NCI-H510A treated with DMSO at 0.1 percent for 48 hours (cell line): ENCODE results near the gene NUDT4.
A peak's percentile ranks its signal among the peaks of the same experiment; 100 is the strongest.
"Not testable (repeated sequence)": the region's sequence is repeated elsewhere in the genome, so short reads cannot be mapped to it uniquely, and the experiment has no call there.

ENCODE experiments used
- DNase-seq: peaks from one replicate; lab custom pipeline; 2025; lab: John Stamatoyannopoulos, UW

NUDT4 gene

DNA sequence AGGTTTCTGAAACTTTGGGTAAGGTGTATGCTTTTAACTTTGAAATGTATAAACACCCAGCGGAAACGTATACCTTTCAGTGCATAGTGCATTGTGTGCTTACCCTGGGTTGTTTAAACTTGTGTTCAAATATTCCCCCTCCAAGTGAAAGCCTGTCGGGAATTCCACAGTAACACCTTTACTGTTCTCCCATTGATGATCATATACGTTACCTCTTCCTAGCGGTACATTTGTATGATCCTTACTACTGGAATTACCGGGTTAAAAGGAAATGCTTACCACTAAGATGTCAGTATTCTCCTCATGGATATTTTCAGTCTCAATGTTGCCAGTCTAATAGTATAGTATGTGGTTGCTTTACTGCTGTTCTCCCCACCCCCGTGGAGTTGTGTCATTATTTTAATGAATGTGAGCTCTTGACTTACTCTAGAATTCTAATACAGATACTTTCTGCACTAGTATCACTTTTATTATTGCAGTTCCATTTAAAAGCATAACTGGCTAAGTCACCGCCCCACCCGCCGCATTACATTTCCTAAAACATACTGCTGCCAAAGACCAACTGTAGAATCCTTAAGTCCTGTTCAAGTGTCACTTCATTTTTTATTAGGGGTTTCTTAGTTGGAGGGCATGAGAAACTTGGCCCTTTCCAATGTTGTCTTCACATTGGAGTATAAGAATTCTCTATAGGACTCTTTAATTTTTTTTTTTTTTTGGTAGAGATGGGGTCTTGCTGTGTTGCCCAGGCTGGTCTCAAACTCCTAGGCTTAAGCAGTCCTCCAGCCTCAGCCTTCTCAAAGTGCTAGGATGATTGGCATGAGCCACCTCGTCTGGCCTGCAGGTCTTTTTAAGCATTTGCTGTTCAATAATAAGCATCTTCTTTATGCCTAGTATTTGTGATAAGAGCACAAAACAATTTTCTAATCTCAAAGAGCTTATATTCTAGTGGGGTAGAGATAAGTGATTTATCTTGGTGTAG lies 24.9 kb downstream of the NUDT4 start:
- DNase-seq, result no peak

DNA sequence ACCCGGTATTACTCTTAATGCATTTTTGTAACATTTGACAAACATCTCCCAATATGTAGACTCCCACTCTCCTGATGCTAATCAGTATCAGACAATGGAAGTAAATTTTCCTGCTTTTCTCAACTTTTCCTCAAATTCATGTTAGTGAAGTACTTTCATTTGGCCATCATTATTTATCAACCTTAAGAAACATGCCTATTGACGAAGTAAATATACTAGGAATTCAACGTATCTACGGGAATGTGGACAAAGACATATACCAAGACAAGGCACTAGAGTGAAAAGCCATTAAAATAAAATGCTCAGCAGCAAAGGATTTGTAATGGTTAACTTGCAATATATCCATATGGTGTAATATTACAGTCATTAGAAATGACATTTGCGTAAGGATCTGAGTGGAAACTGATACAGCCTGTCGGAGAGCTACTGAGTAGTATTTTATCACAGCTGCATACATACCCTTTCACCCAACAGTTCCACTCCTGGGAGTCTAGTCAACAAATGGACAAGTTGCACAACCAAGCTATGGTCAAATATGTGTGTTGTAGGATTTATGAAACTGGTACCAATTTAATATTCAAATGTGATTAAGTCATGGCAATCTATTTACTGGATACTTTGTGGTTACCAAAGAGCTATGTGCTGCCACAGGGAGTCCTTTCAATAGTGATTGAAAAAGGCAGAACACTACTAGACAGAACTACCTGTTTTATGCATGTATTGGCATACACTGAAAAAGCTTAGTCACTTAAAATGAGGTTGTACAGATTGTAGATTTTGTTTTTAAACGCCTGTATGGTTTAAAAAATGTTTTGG lies 26.5 kb downstream of the NUDT4 start:
- peak; percentile 73 for DNase-seq

DNA sequence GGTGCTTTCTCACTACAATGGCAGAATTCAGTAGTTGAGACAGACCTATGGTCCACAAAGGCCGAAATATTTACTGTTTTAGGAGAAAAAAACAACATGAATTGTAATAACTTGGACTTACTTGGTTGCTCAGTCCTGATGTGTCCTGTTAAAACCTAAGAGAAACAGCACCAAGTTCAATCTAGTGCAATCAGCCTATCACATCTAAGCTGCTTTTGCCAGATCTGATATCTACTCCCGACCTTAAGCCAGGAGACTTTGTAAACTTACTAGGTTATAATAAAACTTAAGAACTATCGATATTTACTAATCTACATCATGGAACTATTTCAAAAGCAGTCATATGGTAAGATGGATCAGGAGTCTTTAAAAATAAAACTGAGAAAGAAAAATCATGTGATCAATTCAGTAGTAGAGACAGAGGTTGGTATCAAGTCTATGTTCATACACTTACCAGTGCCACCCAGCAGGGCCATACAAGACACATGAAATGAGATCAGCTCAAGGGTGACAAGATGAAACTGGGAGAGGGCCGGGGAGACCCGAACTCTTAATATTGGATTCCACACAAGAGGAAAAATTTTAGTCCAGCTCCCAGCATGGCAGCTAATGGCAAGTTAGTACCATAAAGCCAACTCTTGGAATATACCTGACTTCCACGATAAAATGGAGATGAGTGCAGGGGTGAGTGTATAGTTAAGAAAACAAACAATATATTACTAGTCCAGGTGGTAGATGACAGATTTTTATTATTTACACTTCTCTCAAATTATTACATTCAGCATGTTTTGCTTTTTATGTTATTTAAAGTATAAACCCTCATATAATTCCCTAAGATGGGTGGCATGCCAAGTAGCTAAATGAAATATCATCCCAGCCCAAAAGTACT lies 27.5 kb downstream of the NUDT4 start:
- no peak for DNase-seq

DNA sequence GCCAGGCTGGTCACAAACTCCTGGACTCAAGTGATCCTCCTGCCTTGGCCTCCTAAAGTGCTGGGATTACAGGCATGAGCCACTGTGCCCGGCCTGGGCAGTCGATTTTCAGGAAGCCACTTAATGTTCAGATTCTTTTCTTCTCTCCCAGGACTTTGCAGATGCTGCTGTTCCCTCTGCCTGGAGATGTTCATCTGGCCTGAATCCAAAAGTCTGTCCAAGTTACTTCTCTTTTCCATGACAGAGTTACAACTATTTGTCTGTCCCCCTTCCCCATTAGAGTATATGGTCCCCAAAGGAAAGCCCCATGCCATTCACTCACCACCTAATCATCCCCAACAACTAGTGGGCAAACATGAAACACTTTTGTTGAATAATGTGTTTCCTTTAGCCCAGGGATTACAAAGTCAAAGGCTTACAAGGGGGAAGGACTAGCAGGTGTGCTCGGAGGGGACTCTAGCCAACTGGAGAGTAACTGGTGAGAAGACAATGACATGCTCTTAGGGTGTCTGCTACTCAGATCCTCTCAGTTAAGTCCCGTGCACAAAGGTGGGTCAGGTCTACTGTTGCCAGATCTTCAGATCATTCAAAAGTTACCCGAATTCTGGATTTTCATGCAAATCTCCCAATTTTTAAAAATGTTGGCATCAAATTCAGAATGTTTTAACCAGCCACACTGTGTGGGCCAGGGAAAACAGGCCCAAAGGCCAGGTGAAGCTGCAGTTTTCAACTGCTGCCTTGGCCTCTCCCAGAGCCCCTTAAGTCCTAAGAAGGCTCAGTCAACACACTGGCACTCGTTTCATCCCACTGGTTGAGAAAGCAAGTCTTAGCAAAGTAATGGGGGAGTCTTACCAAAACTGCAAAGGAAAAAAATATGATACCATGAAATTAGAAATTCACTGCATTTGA lies 29.6 kb downstream of the NUDT4 start:
- DNase-seq, result no peak

DNA sequence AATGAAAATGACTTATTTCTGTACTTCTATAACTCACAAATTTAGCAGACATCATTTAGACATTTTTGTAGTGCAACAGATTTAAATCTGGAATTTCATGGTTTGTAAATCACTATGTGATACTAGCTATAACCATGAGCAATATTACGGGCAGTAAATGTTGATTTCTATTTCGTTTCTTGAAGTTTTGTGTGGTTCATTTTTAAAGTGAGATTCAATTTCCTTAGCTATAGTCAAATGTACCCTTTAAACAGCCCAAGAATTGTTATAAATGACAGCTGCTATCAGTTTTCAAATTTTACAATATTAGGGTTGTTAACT lies 30.2 kb downstream of the NUDT4 start:
- DNase-seq, result no peak

DNA sequence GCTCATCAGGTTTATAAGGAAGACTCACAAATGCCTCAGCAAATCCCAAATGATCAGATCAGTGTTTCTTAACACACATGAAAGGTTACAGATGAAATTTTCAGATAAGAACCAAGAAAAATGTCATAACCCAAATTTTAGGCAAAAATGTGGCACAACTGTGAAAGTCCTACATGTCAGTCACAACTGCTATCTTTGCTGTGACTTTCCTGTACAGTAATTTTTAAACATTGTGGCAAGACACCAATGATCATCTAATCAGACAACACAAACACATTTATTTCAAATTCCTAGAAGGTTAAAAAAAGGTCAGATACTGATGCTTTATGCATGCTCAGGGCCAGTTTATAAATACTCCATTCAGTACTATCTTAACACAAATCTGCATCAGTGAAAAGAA lies 31.1 kb downstream of the NUDT4 start:
- no peak for DNase-seq

DNA sequence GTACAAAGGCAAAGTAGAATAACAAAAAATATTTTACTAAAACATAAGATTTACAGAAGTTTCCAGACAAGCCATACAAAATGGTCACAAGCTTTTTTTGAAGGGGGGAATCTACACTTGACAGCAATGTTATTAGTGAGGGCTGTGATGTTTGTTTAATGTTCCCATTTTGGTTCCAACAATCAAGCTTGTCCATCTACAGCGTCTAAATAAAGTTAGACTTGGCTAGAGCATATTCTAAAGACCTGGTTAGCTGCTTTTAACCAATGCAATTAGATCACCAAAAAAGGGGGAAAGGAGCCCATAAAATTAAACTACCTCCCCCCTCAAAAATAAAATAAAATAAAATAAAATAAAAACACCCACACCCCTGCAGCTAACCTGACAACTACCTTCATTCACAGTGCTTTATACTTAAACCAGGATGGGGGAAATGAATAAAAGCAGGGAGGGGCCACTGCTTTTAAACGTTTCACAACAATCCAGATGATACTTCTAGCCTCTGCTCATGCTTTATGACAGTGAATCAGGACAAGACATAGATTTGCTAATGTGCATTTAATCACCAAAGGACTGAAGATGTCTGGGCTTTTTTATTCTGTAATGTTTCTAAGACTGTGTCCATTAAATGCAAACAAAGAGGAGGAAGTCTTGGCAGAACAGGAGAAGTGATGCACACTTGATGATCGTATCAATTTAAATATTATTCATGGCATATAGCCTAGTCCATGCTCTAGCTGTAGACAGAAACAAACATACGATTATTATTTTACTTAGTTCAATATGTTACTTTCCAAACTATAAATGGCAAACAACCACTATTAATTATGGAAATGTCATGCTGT lies 31.8 kb downstream of the NUDT4 start:
- not testable (repeated sequence) for DNase-seq

DNA sequence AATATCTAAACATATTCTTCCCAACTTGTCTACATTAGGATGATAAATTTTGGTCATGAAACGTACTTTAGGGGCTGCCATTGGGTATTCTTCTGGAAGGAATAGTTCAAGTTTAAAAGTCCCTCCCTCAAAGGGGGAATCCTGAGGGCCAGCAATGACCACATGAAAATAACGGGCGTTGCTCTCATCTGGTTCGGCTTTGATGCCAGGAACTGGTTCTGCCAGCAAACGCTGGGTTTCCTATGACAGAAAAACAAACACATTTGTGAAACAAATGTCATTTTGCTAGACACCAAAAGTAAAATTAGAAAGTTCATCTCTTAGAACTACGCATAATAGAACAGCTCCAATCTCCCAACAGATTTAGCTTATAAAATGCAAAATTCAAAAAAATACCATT lies 33.3 kb downstream of the NUDT4 start:
- not testable (repeated sequence) for DNase-seq

DNA sequence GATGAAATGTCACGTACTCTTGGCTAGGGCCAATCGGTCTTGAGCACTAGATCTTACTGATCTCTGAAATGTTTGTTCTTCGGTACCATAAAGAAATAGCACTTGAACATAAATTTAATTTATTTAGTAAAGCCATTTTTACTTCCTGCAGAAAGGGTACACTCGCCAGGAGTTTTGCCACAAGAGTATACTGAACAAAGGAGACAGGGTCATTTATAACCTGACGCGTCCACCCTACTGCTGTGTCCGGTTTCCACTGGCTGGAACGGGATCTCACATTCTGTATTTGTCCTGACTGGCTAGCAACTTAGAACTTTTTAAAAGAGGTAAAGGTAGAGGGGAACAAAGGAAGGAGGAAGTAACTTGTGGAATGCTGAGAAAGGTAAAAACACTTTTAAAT lies 34.7 kb downstream of the NUDT4 start:
- not testable (repeated sequence) for DNase-seq

DNA sequence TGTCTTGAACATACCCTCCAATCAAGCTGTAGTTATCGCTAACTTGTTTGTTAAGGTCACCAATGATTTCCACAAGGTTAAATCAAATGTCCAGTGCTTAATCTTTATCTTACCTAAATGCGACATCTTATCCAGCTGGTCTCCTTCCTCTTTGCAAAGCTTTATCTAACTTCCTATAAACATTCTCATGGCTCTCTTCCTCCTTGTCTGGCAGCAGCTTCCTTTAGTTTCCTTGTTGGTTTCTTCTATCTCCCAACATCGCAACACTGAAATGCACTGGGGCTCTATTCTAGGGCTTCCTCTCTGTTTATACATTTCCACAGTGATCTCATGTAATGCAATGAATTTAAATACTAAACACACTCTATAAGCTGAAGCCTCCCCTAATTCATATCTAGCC lies 35.3 kb downstream of the NUDT4 start:
- no peak for DNase-seq

DNA sequence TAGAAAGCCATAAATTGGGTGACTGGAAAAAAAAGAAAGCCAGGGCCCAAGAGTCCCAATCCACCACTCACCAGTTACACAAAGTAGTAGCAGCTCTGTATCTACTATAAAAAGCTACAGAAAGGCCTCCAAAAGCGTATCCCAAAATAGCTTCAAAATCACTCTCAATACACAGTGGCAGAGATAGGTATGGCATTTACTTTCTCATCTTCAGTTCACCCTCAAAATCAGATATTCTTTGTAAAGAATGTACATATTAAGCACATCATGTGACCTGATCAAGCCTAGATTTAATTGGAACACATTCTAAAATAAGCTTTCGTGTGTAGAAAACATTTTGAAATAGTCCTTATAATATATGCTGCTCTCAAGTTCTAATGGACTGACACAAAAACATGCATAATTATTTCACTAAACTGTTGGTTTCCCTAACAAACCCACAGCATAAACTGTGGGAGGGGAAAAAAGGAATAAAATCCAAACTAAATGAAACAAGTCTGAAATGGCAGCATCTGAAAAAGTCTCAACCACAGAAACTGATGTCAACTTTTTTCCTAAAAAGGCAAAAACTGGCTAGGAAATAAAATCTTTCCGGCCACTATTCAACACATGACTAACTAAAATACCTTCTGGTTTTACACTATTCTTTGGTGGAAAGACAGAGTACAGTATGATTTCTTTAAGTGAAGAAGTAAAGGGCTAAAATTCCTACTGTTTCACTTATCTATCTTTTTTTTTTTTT lies 38.2 kb downstream of the NUDT4 start:
- no peak for DNase-seq

DNA sequence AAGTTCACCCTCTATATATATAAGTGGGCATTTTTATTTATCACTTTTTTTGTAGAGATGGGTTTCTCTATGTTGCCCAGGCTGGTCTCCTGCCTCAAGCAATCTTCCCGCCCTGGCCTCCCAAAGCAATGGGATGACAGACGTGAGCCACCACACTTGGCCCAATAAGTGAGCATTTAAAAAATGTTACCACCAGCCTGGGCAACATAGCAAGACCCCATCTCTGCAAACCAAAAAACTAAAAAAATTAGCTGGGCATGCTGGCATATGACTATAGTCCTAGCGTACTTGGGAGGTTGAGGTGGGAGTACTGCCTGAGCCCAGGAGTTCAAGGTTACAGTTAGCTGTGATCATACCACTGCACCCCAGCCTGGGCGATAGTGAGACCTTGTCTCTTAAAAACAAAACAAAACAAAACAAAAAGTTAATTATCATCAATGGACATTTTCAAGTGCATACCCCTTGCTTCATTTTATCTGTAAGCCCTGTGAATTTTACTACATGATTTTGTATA lies 40.3 kb downstream of the NUDT4 start:
- DNase-seq, result no peak

DNA sequence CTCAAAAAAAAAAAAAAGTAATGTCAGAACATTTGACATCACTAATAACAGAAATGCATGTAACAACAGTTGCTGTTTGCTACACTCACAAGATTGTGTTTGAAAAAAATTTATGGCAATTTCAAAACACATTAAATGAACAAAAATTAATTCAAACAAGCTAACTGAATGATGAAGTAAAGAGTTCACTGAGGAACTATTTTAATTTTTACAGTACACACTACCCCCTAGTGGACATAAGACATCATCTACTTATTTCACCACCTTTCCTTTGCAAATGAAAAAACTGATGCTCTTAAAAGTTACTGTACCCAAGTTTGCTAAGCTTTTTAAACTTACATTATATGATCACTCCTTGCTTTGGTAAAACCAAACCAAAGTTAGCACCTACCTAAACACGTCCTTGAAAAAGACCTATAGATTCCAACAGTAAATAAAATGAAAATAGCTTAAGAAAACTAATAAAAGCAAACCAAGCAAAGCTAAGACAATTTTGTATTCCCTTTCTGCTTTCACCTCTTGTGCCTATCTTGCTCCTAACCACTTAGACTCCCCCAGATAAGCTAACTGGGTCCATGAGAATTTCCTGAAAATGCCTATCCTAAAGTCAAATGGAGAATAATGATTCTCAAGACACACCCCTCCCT lies 41.8 kb downstream of the NUDT4 start:
- peak; percentile 69 for DNase-seq

DNA sequence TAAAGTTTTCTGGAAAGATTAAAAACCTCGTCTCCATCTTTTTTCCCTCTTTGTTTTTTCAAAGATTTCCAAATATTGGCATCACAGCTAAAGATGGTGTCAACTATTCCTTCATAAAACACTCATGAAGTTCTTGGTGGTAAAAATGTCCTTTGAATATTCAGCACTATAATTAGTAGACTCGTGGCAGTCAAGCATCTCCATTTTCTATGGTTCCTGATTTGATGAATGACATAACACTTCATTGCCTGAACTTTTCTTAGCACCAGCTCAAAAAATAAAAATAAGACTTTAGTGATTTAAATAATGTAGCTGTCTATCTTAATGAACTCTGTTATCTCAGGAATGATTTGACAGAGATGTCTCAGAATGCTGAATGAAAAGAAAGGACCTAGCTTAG lies 44.3 kb downstream of the NUDT4 start:
- DNase-seq, result no peak

DNA sequence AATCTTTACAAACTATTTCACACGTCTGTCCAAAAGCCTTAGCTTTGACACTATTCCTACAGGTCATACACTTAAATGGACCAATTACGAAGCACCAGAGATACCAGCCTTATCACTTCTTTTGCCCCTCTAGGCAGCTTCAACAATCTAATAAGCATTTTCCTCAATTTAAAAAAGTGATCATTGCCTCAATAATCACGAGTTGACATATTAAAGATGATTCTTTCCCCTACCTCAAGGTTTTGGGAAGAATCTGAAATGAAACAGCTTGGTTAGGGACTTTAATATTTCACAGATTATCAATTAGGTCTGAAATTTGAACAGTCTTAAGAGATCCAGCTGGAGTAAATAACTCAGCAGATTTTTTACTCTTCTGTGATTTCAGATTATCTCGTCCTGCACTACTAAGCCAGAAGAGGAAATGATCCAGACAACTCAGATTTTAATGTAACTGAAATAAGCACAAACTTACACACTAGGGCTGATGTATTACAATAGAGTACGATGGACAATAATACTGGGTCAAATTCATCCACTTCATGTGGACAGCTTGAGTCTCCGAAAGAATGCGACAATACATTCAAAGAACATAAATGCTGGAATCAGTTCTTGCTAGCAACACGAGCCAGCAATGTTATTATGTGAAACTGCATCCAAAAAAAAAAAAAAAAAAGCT lies 48.1 kb downstream of the NUDT4 start:
- no peak for DNase-seq

DNA sequence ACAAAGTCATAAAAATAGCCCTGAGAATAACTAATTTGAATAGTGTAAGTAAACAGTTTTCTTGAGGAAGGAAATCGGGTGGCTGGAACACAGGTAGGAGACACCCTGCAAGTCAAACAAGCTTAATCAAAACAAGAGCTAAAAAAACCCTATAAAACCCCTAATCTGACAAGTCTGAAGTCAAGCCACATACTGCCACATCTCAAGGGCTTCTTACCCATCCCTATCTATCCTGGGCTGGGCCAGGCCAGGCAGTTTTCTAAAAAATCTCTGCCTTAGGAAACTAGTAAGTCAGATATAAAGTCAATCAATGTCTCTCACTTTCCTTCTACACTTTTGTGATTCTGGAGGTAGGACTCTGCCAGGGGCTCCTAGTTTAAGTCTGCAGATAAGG lies 48.7 kb downstream of the NUDT4 start:
- DNase-seq, result no peak

DNA sequence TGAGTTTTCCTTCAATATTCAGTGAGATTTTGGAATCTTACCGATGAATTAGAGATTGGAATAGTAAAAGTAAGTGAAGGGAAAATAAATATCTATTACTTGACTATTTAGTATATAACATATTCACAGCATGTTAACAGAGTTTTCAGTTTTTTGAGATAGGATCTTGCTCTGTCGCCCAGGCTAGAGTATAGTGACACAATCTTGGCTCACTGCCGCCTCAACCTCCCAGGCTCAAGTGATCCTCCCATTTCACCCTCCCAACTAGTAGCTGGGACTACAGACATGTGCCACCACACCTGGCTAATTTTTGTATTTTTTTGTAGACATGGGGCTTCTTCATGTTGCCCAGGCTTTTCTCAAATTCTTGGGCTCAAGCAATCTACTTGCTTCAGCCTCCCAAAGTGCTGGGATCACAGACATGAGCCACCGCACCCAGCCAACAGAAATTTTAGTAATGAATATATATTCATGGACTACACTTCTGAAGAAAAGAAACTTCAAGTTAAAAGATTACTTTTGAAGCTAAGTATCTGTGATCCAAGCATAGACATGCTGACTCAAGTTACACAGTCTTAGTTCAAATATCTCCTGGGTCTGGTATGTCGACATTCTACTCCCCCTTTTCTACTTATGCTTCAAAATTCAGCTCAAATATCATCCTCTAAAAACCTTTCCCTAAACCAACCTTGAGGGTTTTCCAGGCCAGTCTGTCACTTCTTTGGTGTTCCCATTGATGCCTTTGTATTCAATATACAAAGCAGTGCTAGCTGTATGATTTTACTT lies 50.2 kb downstream of the NUDT4 start:
- DNase-seq, result no peak
